Naive thymus-derived CD4-positive, alpha-beta T cell (primary cell): ENCODE results near the gene TBC1D5. TPM values are rescaled to one million over a fixed set of nuclear protein-coding genes. Genes with fewer than 3 reads are reported as not detected.
A peak's percentile ranks its signal among the peaks of the same experiment; 100 is the strongest.

Experiments used
- ATAC-seq: fragments of 150-1000 bp; cut with Tn5 transposase; 2 replicates; pipeline ENCODE4 v1.10.0; 2021; ENCODE audit warnings: mild to moderate bottlenecking, moderate library complexity
- CTCF ChIA-PET: fragments of 350-600 bp; sonication (Branson Sonifier 250); formaldehyde crosslinking; loops from one replicate; lab custom pipeline; 2021; ENCODE audit warnings: antibody characterized with exemption; lab: Charles Lee
- POLR2A ChIA-PET: fragments of 350-600 bp; sonication (Branson Sonifier 250); formaldehyde crosslinking; loops from one replicate; lab custom pipeline; 2021; ENCODE audit warnings: antibody characterized with exemption, inconsistent platforms; lab: Charles Lee
- DNase-seq, 9 donors: peaks; one replicate each; pipeline versions ENCODE4 v3.0.0 to v3.0.0-alpha.2; 2020 to 2022; ENCODE audit warnings: mixed read lengths in 1 of 9
- H3K27ac ChIP-seq: one replicate; pipeline ENCODE4 v1.7.0; 2013; ENCODE audit warnings: mild to moderate bottlenecking, low read depth, low read length, moderate library complexity
- H3K27me3 ChIP-seq, 2 donors: one replicate each; pipeline ENCODE4 v1.7.0; 2013; ENCODE audit warnings: low read length in 2 of 2, mild to moderate bottlenecking in 2 of 2, moderate library complexity in 2 of 2; ENCODE audit not compliant: control insufficient read depth in 2 of 2, insufficient read depth in 2 of 2
- H3K36me3 ChIP-seq, 3 experiments: 1 replicate in 2 of 3; 2 replicates in 1 of 3; pipeline ENCODE4 v1.7.0; 2013; ENCODE audit warnings: low read length in 3 of 3, mild to moderate bottlenecking in 3 of 3, moderate library complexity in 1 of 3; ENCODE audit not compliant: insufficient read depth in 3 of 3, control insufficient read depth in 2 of 3
- H3K4me1 ChIP-seq, 2 donors: one replicate each; pipeline ENCODE4 v1.7.0; 2013; ENCODE audit warnings: low read length in 2 of 2, mild to moderate bottlenecking in 2 of 2, moderate library complexity in 1 of 2; ENCODE audit not compliant: control insufficient read depth in 2 of 2, insufficient read depth in 2 of 2
- H3K4me3 ChIP-seq: 2 replicates; pipeline ENCODE4 v1.7.0; 2013; ENCODE audit warnings: mild to moderate bottlenecking, low read length
- H3K9me3 ChIP-seq, 3 experiments: 1 replicate in 2 of 3; 2 replicates in 1 of 3; pipeline ENCODE4 v1.7.0; 2013; ENCODE audit warnings: low read length in 3 of 3; ENCODE audit not compliant: control insufficient read depth in 2 of 3
- H3K27ac Mint-ChIP-seq, 9 donors: one replicate each; pipeline ENCODE4 v1.8.0; 2020 to 2022; ENCODE audit warnings: mixed read lengths in 9 of 9, mild to moderate bottlenecking in 8 of 9, moderate library complexity in 5 of 9, inconsistent platforms in 2 of 9
- H3K27me3 Mint-ChIP-seq, 5 donors: one replicate each; pipeline ENCODE4 v1.8.0; 2021 to 2022; ENCODE audit warnings: mixed read lengths in 5 of 5, mild to moderate bottlenecking in 1 of 5
- H3K36me3 Mint-ChIP-seq, 5 donors: one replicate each; pipeline ENCODE4 v1.8.0; 2020 to 2022; ENCODE audit warnings: mixed read lengths in 5 of 5, mild to moderate bottlenecking in 3 of 5, inconsistent platforms in 1 of 5
- H3K4me1 Mint-ChIP-seq, 7 donors: one replicate each; pipeline ENCODE4 v1.8.0; 2020 to 2022; ENCODE audit warnings: mixed read lengths in 7 of 7, mild to moderate bottlenecking in 3 of 7, inconsistent platforms in 1 of 7
- H3K4me3 Mint-ChIP-seq, 10 donors: one replicate each; pipeline ENCODE4 v1.8.0; 2020 to 2022; ENCODE audit warnings: mild to moderate bottlenecking in 10 of 10, mixed read lengths in 10 of 10, moderate library complexity in 6 of 10, inconsistent platforms in 2 of 10
- H3K9me3 Mint-ChIP-seq, 11 donors: one replicate each; pipeline ENCODE4 v1.8.0; 2020 to 2022; ENCODE audit warnings: mixed read lengths in 11 of 11, mild to moderate bottlenecking in 4 of 11, inconsistent platforms in 1 of 11, moderate library complexity in 1 of 11
- intact Hi-C, 2 donors: fragments of 100-400 bp; cut with micrococcal nuclease; formaldehyde crosslinking; loops; one replicate each; pipeline ENCODE4 v1.15.1; 2023
- polyA plus RNA-seq, 2 donors: library from polyadenylated mRNA; unstranded; fragments of 300-500 nt; fragmentation: Illumina TruSeq; gene quantifications; one replicate each; pipeline ENCODE4 v1.2.3, GENCODE V29; 2021
- total RNA-seq, 6 experiments: library from RNA in 5 of 6; stranded (reverse) in 5 of 6; gene quantifications; 1 replicate in 5 of 6; 2 replicates in 1 of 6; pipeline ENCODE4 v1.2.3 and lab custom pipeline; 2021 to 2026

Gene TBC1D5
- total and polyA plus RNA-seq, 7 experiments from 2014 or later = 30.5 to 54.0 (median 37.4) TPM

- peaks cover 0 to 8% (median 0%) of the 10 kb centered on the region in 11 donors for H3K9me3 Mint-ChIP-seq
- intact Hi-C loops = no loop called here
- H3K36me3 Mint-ChIP-seq = peaks cover 0 to 26% (median 0%) of the 10 kb centered on the region in 5 donors
- H3K27ac ChIP-seq = no peak overlapping the region
- H3K4me1 ChIP-seq = no peaks in the 10 kb centered on the region
- no peaks in the 10 kb centered on the region for H3K9me3 ChIP-seq
- ChIA-PET POLR2A (no interaction called here), CTCF (no interaction called here)
- no peak overlapping the region for H3K4me3 Mint-ChIP-seq
- DNase-seq (no peak), ATAC-seq (no peak)
- H3K27ac Mint-ChIP-seq = no peak overlapping the region
- peaks cover 0 to 29% (median 0%) of the 10 kb centered on the region in 7 donors for H3K4me1 Mint-ChIP-seq
- H3K27me3 ChIP-seq = no peaks in the 10 kb centered on the region
- H3K27me3 Mint-ChIP-seq = peaks cover 0 to 4% (median 0%) of the 10 kb centered on the region in 5 donors
- H3K36me3 ChIP-seq = no peaks in the 10 kb centered on the region
- H3K4me3 ChIP-seq = no peak overlapping the region
Observed at GRCh38 chr3:17141699-17142098, 600.7 kb downstream of the TBC1D5 start.

- ATAC-seq = no peak
- Mint-ChIP-seq H3K9me3 (peaks cover 0 to 7% (median 0%) of the 10 kb centered on the region in 11 donors), H3K36me3 (peaks cover 0 to 19% (median 0%) of the 10 kb centered on the region in 5 donors), H3K4me1 (peaks cover 0 to 21% (median 0%) of the 10 kb centered on the region in 7 donors), H3K4me3 (no peak overlapping the region), H3K27me3 (peaks cover 0 to 4% (median 0%) of the 10 kb centered on the region in 5 donors), H3K27ac (no peak overlapping the region)
- no peak for DNase-seq
- ChIA-PET POLR2A (no interaction called here), CTCF (no interaction called here)
- no peak overlapping the region for H3K27ac ChIP-seq
- H3K4me3 ChIP-seq = no peak overlapping the region
- H3K9me3 ChIP-seq = no peaks in the 10 kb centered on the region
- no peaks in the 10 kb centered on the region for H3K27me3 ChIP-seq
- intact Hi-C loops = no loop called here
- no peaks in the 10 kb centered on the region for H3K36me3 ChIP-seq
- no peaks in the 10 kb centered on the region for H3K4me1 ChIP-seq
Observed at GRCh38 chr3:17140670-17141505, 601.5 kb downstream of the TBC1D5 start.

GRCh38 chr3:17138246-17139039 is 604.0 kb downstream of the TBC1D5 start:
- H3K27ac Mint-ChIP-seq = no peak overlapping the region
- peaks cover 0 to 2% (median 0%) of the 10 kb centered on the region in 7 donors for H3K4me1 Mint-ChIP-seq
- DNase-seq = no peak
- no peak overlapping the region for H3K4me3 Mint-ChIP-seq
- Histone ChIP-seq H3K4me1 (no peaks in the 10 kb centered on the region), H3K27me3 (no peaks in the 10 kb centered on the region), H3K9me3 (no peaks in the 10 kb centered on the region), H3K36me3 (no peaks in the 10 kb centered on the region), H3K27ac (no peak overlapping the region), H3K4me3 (no peak overlapping the region)
- intact Hi-C loops = no loop called here
- ATAC-seq = no peak
- H3K36me3 Mint-ChIP-seq = peaks cover 0 to 13% (median 4%) of the 10 kb centered on the region in 5 donors
- H3K27me3 Mint-ChIP-seq = peaks cover 0 to 4% (median 0%) of the 10 kb centered on the region in 5 donors
- ChIA-PET POLR2A (no interaction called here), CTCF (no interaction called here)
- H3K9me3 Mint-ChIP-seq = peaks cover 0 to 7% (median 0%) of the 10 kb centered on the region in 11 donors

GRCh38 chr3:17137321-17137826 is 605.1 kb downstream of the TBC1D5 start:
- Mint-ChIP-seq H3K27me3 (peaks cover 0 to 4% (median 0%) of the 10 kb centered on the region in 5 donors), H3K4me3 (no peak overlapping the region), H3K27ac (no peak overlapping the region), H3K9me3 (peaks cover 0 to 3% (median 0%) of the 10 kb centered on the region in 11 donors), H3K36me3 (peaks cover 0 to 7% (median 4%) of the 10 kb centered on the region in 5 donors), H3K4me1 (peaks cover 0 to 2% (median 0%) of the 10 kb centered on the region in 7 donors)
- Histone ChIP-seq H3K36me3 (no peaks in the 10 kb centered on the region), H3K4me3 (no peak overlapping the region), H3K27me3 (no peaks in the 10 kb centered on the region), H3K27ac (no peak overlapping the region), H3K4me1 (no peaks in the 10 kb centered on the region), H3K9me3 (no peaks in the 10 kb centered on the region)
- peak in 1 of 9 donors; percentile 3 for DNase-seq
- ChIA-PET POLR2A (no interaction called here), CTCF (no interaction called here)
- ATAC-seq = no peak
- intact Hi-C loops = no loop called here

- Mint-ChIP-seq H3K4me3 (no peak overlapping the region), H3K36me3 (peaks cover 0 to 7% (median 4%) of the 10 kb centered on the region in 5 donors), H3K4me1 (peaks cover 0 to 2% (median 0%) of the 10 kb centered on the region in 7 donors), H3K9me3 (peaks cover 0 to 3% (median 0%) of the 10 kb centered on the region in 11 donors), H3K27me3 (peaks cover 0 to 4% (median 0%) of the 10 kb centered on the region in 5 donors), H3K27ac (no peak overlapping the region)
- CTCF ChIA-PET = no interaction called here
- no peaks in the 10 kb centered on the region for H3K9me3 ChIP-seq
- ATAC-seq = no peak
- H3K4me1 ChIP-seq = no peaks in the 10 kb centered on the region
- no peaks in the 10 kb centered on the region for H3K27me3 ChIP-seq
- POLR2A ChIA-PET = no interaction called here
- no peak overlapping the region for H3K4me3 ChIP-seq
- DNase-seq = no peak
- H3K36me3 ChIP-seq = no peaks in the 10 kb centered on the region
- intact Hi-C loops = no loop called here
- no peak overlapping the region for H3K27ac ChIP-seq
Observed at GRCh38 chr3:17136136-17136721, 606.2 kb downstream of the TBC1D5 start.

GRCh38 chr3:17135696-17136095 is 606.7 kb downstream of the TBC1D5 start:
- Mint-ChIP-seq H3K4me3 (no peak overlapping the region), H3K27me3 (peaks cover 0 to 4% (median 0%) of the 10 kb centered on the region in 5 donors), H3K4me1 (peaks cover 0 to 2% (median 0%) of the 10 kb centered on the region in 7 donors), H3K27ac (no peak overlapping the region), H3K9me3 (peaks cover 0 to 3% (median 0%) of the 10 kb centered on the region in 11 donors), H3K36me3 (peaks cover 0 to 7% (median 4%) of the 10 kb centered on the region in 5 donors)
- no peaks in the 10 kb centered on the region for H3K27me3 ChIP-seq
- no peak overlapping the region for H3K27ac ChIP-seq
- no peaks in the 10 kb centered on the region for H3K4me1 ChIP-seq
- DNase-seq (no peak), ATAC-seq (no peak)
- H3K4me3 ChIP-seq = no peak overlapping the region
- intact Hi-C loops = no loop called here
- CTCF ChIA-PET = no interaction called here
- no peaks in the 10 kb centered on the region for H3K9me3 ChIP-seq
- POLR2A ChIA-PET = no interaction called here
- no peaks in the 10 kb centered on the region for H3K36me3 ChIP-seq
